GM21737 (cell line): ENCODE data around the gene CACNA1D.

Experiments
- ATAC-seq: cut with Tn5 transposase; IDR thresholded peaks from one replicate; pipeline ENCODE4 v1.9.1; 2021; ENCODE audit warnings: mild to moderate bottlenecking, moderate library complexity; ENCODE audit not compliant: unreplicated experiment

Gene CACNA1D

GRCh38 chr3:53739966-53740365, 245.6 kb downstream of the CACNA1D start:
- no peak for ATAC-seq

- ATAC-seq = no peak
Observed at GRCh38 chr3:53740956-53741355, 246.5 kb downstream of the CACNA1D start.

- no peak for ATAC-seq
Observed at GRCh38 chr3:53744351-53744750, 249.9 kb downstream of the CACNA1D start.

- ATAC-seq = no peak
Observed at GRCh38 chr3:53747559-53747958, 253.1 kb downstream of the CACNA1D start.

- peak; percentile 81 for ATAC-seq
Observed at GRCh38 chr3:53748512-53749271, 254.3 kb downstream of the CACNA1D start.

- ATAC-seq = no peak
Observed at GRCh38 chr3:53749448-53749847, 255.0 kb downstream of the CACNA1D start.

GRCh38 chr3:53750253-53751210, 256.1 kb downstream of the CACNA1D start:
- ATAC-seq = no peak

- ATAC-seq = peak; percentile 35
Observed at GRCh38 chr3:53753518-53754183, 259.2 kb downstream of the CACNA1D start.

GRCh38 chr3:53754325-53754724, 259.9 kb downstream of the CACNA1D start:
- no peak for ATAC-seq

- ATAC-seq = no peak
Observed at GRCh38 chr3:53758846-53759245, 264.4 kb downstream of the CACNA1D start.

GRCh38 chr3:53763353-53763752, 268.9 kb downstream of the CACNA1D start:
- no peak for ATAC-seq

GRCh38 chr3:53764026-53764775, 269.8 kb downstream of the CACNA1D start:
- no peak for ATAC-seq

GRCh38 chr3:53765753-53766152, 271.3 kb downstream of the CACNA1D start:
- ATAC-seq = no peak

GRCh38 chr3:53766706-53767105, 272.3 kb downstream of the CACNA1D start:
- no peak for ATAC-seq

- ATAC-seq = no peak
Observed at GRCh38 chr3:53768478-53769459, 274.4 kb downstream of the CACNA1D start.

GRCh38 chr3:53772562-53772961, 278.2 kb downstream of the CACNA1D start:
- no peak for ATAC-seq

- no peak for ATAC-seq
Observed at GRCh38 chr3:53773021-53773436, 278.6 kb downstream of the CACNA1D start.

- ATAC-seq = peak; percentile 85
Observed at GRCh38 chr3:53773611-53774368, 279.4 kb downstream of the CACNA1D start.

GRCh38 chr3:53774414-53774813, 280.0 kb downstream of the CACNA1D start:
- ATAC-seq = no peak
